C4-2B (cell line): ENCODE results near the gene TCEAL4.
A peak's percentile ranks its signal among the peaks of the same experiment; 100 is the strongest.

Experiments
- H3K27ac ChIP-seq: fragments of 450-650 bp; 2 replicates; pipeline ENCODE4 v1.5.1; 2017
- ZFX ChIP-seq: fragments of 450-650 bp; IDR thresholded peaks from 2 replicates; pipeline ENCODE4 v1.6.1; 2017
- TF ChIP-seq, protein P1 (sequence below): fragments of 450-650 bp; conservative IDR thresholded peaks from 2 replicates; pipeline ENCODE4 v1.5.1; 2017; ENCODE audit warnings: mild to moderate bottlenecking

TCEAL4 gene

GRCh38 chrX:103616676-103617186 is 31.4 kb downstream of the TCEAL4 start:
- no peak overlapping the region for H3K27ac ChIP-seq
- TF ChIP-seq ZFX, result no peak
- TF ChIP-seq, protein P1, sequence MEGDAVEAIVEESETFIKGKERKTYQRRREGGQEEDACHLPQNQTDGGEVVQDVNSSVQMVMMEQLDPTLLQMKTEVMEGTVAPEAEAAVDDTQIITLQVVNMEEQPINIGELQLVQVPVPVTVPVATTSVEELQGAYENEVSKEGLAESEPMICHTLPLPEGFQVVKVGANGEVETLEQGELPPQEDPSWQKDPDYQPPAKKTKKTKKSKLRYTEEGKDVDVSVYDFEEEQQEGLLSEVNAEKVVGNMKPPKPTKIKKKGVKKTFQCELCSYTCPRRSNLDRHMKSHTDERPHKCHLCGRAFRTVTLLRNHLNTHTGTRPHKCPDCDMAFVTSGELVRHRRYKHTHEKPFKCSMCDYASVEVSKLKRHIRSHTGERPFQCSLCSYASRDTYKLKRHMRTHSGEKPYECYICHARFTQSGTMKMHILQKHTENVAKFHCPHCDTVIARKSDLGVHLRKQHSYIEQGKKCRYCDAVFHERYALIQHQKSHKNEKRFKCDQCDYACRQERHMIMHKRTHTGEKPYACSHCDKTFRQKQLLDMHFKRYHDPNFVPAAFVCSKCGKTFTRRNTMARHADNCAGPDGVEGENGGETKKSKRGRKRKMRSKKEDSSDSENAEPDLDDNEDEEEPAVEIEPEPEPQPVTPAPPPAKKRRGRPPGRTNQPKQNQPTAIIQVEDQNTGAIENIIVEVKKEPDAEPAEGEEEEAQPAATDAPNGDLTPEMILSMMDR, result no peak

DNA sequence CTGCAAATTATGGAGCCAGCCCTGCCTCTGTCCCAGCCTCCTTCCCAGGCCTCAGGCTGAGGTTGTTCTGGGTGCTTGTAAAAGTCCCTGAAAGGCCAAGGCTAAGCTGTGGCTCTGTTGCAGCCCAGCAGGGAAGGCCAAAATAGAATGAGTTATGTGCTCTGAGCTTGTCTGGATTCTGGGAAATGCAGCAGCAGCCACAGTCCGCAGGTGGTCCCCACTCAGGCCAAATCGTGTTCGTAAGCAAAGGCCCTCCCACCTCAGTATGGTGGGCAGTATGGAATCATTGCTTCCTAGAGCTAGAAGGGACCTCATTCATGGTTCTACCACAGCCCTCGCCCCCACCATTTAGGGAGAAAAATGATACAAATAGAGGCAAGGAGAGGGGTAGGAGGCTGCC is 38.8 kb downstream of the TCEAL4 start:
- TF ChIP-seq ZFX, result no peak

GRCh38 chrX:103626855-103627254 is 41.5 kb downstream of the TCEAL4 start:
- H3K27ac ChIP-seq, result no peak overlapping the region
- no peak for TF ChIP-seq ZFX
- TF ChIP-seq, protein P1, result no peak

More for the DNA sequence above, 38.8 kb downstream of the TCEAL4 start:
- no peak overlapping the region for H3K27ac ChIP-seq

DNA sequence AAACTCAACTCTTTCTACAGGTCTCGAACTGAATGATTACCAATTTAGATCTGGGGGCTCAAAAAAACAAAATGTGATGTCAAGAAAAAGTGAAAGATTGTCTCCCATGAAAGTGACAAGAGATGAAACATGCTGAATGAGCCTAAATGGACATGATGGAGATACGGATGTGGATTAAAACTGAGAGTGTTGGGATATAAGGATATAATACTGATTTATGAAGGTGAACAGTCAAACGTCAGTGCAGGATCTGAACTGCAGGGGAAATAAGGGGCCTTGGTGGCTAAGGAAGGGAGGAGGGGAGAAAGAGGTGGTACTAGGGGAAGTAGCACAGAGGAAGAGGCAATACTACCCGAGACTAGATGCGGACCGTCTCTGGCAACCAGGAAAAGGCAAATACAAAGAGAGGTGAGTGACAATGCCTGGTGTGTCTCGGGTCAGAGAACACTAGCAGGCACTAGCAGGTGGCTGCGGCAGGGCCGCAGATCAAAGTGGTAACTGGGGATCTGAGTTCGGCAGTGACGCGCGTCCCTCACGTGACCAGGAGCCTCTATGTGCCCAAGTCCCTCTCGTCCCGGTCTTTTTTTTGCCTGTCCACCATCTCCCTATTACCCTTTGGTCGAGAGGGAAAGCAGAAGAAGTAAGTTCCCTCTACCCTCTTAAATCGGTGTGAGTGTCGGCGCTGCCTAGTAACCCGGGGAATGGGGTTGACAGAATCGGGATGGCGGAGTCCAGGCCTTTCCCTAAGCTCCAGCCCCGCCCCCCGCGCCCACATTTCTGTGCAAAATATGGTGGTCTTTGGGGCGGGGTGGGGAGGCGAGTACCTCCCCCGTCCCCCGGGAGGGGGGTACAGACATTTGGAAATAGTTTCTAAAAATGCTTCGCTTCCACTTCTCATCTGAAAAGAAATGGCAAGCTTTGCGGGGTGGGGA is 43.3 kb downstream of the TCEAL4 start, which contains the start of gene TCEAL1:
TCEAL1 (plus strand) TSS at position 590 of the 932 bp plus-strand sequence. CDS start 942 bp downstream, outside the sequence.
- H3K27ac ChIP-seq, result peak within 1 kb of the TSS; percentile 81
- TF ChIP-seq ZFX, result no peak
- TF ChIP-seq, protein P1, result no peak

DNA sequence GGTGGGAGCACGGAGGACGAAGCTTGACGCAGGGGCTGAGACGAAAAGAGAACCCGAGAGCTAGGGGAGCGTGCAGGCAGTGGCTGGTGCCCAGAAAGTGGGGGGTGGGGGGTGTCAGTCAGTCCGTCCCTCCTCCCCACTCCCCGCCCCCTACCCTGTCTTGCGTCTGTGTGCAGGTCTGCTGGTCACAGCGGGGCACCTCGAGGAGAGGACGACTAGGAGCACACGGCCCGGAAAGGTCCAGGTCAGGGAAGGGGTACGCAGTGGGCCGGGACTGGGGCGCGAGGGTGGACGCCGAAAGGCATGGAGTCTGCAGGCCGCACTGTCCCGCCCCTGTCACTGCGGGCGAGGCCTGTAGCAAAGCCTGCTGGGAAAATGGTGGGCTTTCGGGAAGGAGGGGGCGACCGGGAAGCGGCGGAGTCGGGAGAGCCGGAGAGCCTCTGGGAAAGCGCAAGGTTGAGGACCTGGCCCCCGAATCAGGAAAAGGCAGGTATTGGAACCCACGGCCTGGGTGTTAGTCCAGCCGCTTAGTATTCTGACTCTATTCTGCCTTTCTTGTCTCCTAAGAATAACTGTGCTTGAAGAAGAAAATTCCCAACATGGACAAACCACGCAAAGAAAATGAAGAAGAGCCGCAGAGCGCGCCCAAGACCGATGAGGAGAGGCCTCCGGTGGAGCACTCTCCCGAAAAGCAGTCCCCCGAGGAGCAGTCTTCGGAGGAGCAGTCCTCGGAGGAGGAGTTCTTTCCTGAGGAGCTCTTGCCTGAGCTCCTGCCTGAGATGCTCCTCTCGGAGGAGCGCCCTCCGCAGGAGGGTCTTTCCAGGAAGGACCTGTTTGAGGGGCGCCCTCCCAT is 44.2 kb downstream of the TCEAL4 start:
- peak; percentile 76 for TF ChIP-seq ZFX
- TF ChIP-seq, protein P1, result peak; percentile 52
- H3K27ac ChIP-seq, result peak overlapping the region; percentile 81

GRCh38 chrX:103630171-103630511 is 44.8 kb downstream of the TCEAL4 start:
- peak overlapping the region; percentile 81 for H3K27ac ChIP-seq
- TF ChIP-seq, protein P1, result peak; percentile 31
- TF ChIP-seq ZFX, result no peak

GRCh38 chrX:103631145-103631544 is 45.8 kb downstream of the TCEAL4 start:
- no peak overlapping the region for H3K27ac ChIP-seq
- TF ChIP-seq, protein P1, result no peak
- TF ChIP-seq ZFX, result no peak
